NCI-H1694 (cell line): ENCODE data around the gene KIF26A.

Source experiments
- DNase-seq: peaks from one replicate; lab custom pipeline; 2025; lab: John Stamatoyannopoulos, UW

KIF26A gene

GRCh38 chr14:104112609-104113571, 25.5 kb upstream of the KIF26A start:
- no peak for DNase-seq

- DNase-seq: no peak
These were observed 24.6 kb upstream of the KIF26A start for GRCh38 chr14:104113631-104114420.

- DNase-seq: no peak
These were observed 23.8 kb upstream of the KIF26A start for GRCh38 chr14:104114421-104115130.

GRCh38 chr14:104115131-104115600, 23.2 kb upstream of the KIF26A start:
- no peak for DNase-seq

- DNase-seq: no peak
These were observed 22.6 kb upstream of the KIF26A start for GRCh38 chr14:104115691-104116287.

GRCh38 chr14:104116288-104116755, 22.1 kb upstream of the KIF26A start:
- no peak for DNase-seq

GRCh38 chr14:104116756-104117340, 21.5 kb upstream of the KIF26A start:
- no peak for DNase-seq

- no peak for DNase-seq
These were observed 20.9 kb upstream of the KIF26A start for GRCh38 chr14:104117341-104118005.

GRCh38 chr14:104118006-104118844, 20.2 kb upstream of the KIF26A start:
- no peak for DNase-seq

GRCh38 chr14:104119119-104119487, 19.3 kb upstream of the KIF26A start:
- DNase-seq: no peak

- no peak for DNase-seq
These were observed 18.7 kb upstream of the KIF26A start for GRCh38 chr14:104119488-104120251.

- DNase-seq: no peak
These were observed 18.1 kb upstream of the KIF26A start for GRCh38 chr14:104120281-104120741.

- no peak for DNase-seq
These were observed 17.2 kb upstream of the KIF26A start for GRCh38 chr14:104121142-104121541.

- DNase-seq: no peak
These were observed 14.5 kb upstream of the KIF26A start for GRCh38 chr14:104123879-104124278.

GRCh38 chr14:104125011-104125410, 13.4 kb upstream of the KIF26A start:
- no peak for DNase-seq

GRCh38 chr14:104126753-104127152, 11.6 kb upstream of the KIF26A start:
- DNase-seq: no peak

GRCh38 chr14:104128981-104129380, 9.4 kb upstream of the KIF26A start:
- no peak for DNase-seq

- no peak for DNase-seq
These were observed 8.8 kb upstream of the KIF26A start for GRCh38 chr14:104129556-104129955.
